SU-DHL-6 (cell line): ENCODE results near the gene DCHS1.

Experiments used
- H2AFZ ChIP-seq: fragments of 200-600 bp; sonication (generic); 2 replicates; pipeline ENCODE4 v1.6.1; 2014; ENCODE audit warnings: low read depth, mild to moderate bottlenecking, moderate library complexity, mixed read lengths, antibody characterized with exemption, low read length; ENCODE audit not compliant: severe bottlenecking
- H3F3A ChIP-seq: fragments of 200-600 bp; shearing (Covaris generic); 2 replicates; pipeline ENCODE4 v1.6.0; 2016; ENCODE audit warnings: antibody characterized with exemption, mild to moderate bottlenecking; ENCODE audit not compliant: insufficient read depth
- H3K27ac ChIP-seq: fragments of 200-600 bp; sonication (generic); 2 replicates; pipeline ENCODE4 v1.5.1; 2016; ENCODE audit warnings: low read depth, mild to moderate bottlenecking, low read length, moderate library complexity, mixed read lengths
- H3K27me3 ChIP-seq: fragments of 200-600 bp; sonication (generic), shearing (Covaris generic); 2 replicates; pipeline ENCODE4 v1.6.0; 2014; ENCODE audit warnings: mild to moderate bottlenecking, low read length
- H3K36me3 ChIP-seq: fragments of 200-600 bp; sonication (generic); 2 replicates; pipeline ENCODE4 v1.6.1; 2014; ENCODE audit warnings: mild to moderate bottlenecking, low read length, mixed read lengths
- H3K4me2 ChIP-seq: fragments of 300-600, 200-600 bp; shearing (Covaris generic), sonication (generic); 2 replicates; pipeline ENCODE4 v1.6.0; 2014; ENCODE audit warnings: low read length, low read depth, mild to moderate bottlenecking; ENCODE audit not compliant: poor library complexity, severe bottlenecking
- H3K4me3 ChIP-seq: fragments of 200-600 bp; sonication (generic); 2 replicates; pipeline ENCODE4 v1.5.1; 2014; ENCODE audit warnings: antibody characterized with exemption, low read length, mild to moderate bottlenecking, mixed read lengths; ENCODE audit not compliant: insufficient read depth, poor library complexity, severe bottlenecking
- H3K79me2 ChIP-seq: fragments of 200-600 bp; sonication (generic); 2 replicates; pipeline ENCODE4 v1.6.1; 2014; ENCODE audit warnings: mild to moderate bottlenecking, low read length, moderate library complexity; ENCODE audit not compliant: insufficient read depth
- H3K9ac ChIP-seq: fragments of 200-600 bp; sonication (generic); 2 replicates; pipeline ENCODE4 v1.7.0; 2014; ENCODE audit warnings: mild to moderate bottlenecking, low read length
- H3K9me2 ChIP-seq: fragments of 200-600 bp; sonication (generic); replicated peaks from 2 replicates; pipeline ENCODE4 v1.6.1; 2014; ENCODE audit warnings: low read length; ENCODE audit not compliant: insufficient read depth
- H3K9me3 ChIP-seq: fragments of 200-600 bp; sonication (generic); 2 replicates; pipeline ENCODE4 v1.6.1; 2014; ENCODE audit warnings: low read length, mixed read lengths; ENCODE audit not compliant: insufficient read depth
- H4K20me1 ChIP-seq: fragments of 200-600 bp; sonication (generic); 2 replicates; pipeline ENCODE4 v1.6.1; 2014; ENCODE audit warnings: low read depth, mild to moderate bottlenecking, antibody characterized with exemption, low read length, moderate library complexity, mixed read lengths
- CTCF ChIP-seq: fragments of 200-600 bp; sonication (generic); IDR thresholded peaks from one replicate; pipeline ENCODE4 v1.5.1; 2017; ENCODE audit warnings: antibody characterized with exemption, mild to moderate bottlenecking, low read length, moderate library complexity; ENCODE audit not compliant: insufficient read depth, poor library complexity, severe bottlenecking
- EZH2phosphoT487 ChIP-seq: fragments of 200-600 bp; sonication (generic), shearing (Covaris generic); conservative IDR thresholded peaks from 2 replicates; pipeline ENCODE4 v1.6.1; 2018; ENCODE audit warnings: mild to moderate bottlenecking, antibody characterized with exemption, low read length, moderate library complexity, mixed read lengths

Gene DCHS1

GRCh38 chr11:6625156-6625831 lies 30.3 kb downstream of the DCHS1 start:
- Histone ChIP-seq H3K9me2 (no peaks in the 10 kb centered on the region), H3K36me3 (no peaks in the 10 kb centered on the region), H3K27ac (no peak overlapping the region), H3K9me3 (no peaks in the 10 kb centered on the region), H3K4me3 (no peak overlapping the region), H4K20me1 (no peaks in the 10 kb centered on the region), H2AFZ (no peak overlapping the region), H3F3A (no peaks in the 10 kb centered on the region), H3K4me2 (no peak overlapping the region), H3K9ac (no peak overlapping the region), H3K27me3 (no peaks in the 10 kb centered on the region), H3K79me2 (no peaks in the 10 kb centered on the region)
- TF ChIP-seq CTCF = no peak

GRCh38 chr11:6623391-6624363 lies 31.9 kb downstream of the DCHS1 start:
- no peak overlapping the region for H3K9ac ChIP-seq

GRCh38 chr11:6622261-6623171 lies 33.1 kb downstream of the DCHS1 start:
- H4K20me1 ChIP-seq = no peaks in the 10 kb centered on the region
- no peaks in the 10 kb centered on the region for H3K9me2 ChIP-seq
- H3K4me3 ChIP-seq = no peak overlapping the region
- no peaks in the 10 kb centered on the region for H3K27me3 ChIP-seq
- no peaks in the 10 kb centered on the region for H3F3A ChIP-seq
- peaks cover 9% of the 10 kb centered on the region; the same call in 1 of the 2 replicates for H3K79me2 ChIP-seq
- H3K4me2 ChIP-seq = no peak overlapping the region
- no peaks in the 10 kb centered on the region for H3K36me3 ChIP-seq
- no peak overlapping the region for H3K27ac ChIP-seq
- no peak overlapping the region for H2AFZ ChIP-seq
- H3K9me3 ChIP-seq = no peaks in the 10 kb centered on the region
- no peak overlapping the region for H3K9ac ChIP-seq
- TF ChIP-seq CTCF (no peak), EZH2phosphoT487 (no peak)

More at GRCh38 chr11:6623391-6624363, 31.9 kb downstream of the DCHS1 start:
- H3F3A ChIP-seq = no peaks in the 10 kb centered on the region
- TF ChIP-seq CTCF = no peak
- TF ChIP-seq EZH2phosphoT487 = no peak
- no peaks in the 10 kb centered on the region for H4K20me1 ChIP-seq
- no peak overlapping the region for H2AFZ ChIP-seq
- peaks cover 3% of the 10 kb centered on the region; the same call in 1 of the 2 replicates for H3K79me2 ChIP-seq
- no peaks in the 10 kb centered on the region for H3K27me3 ChIP-seq
- no peak overlapping the region for H3K27ac ChIP-seq
- no peaks in the 10 kb centered on the region for H3K9me2 ChIP-seq
- no peaks in the 10 kb centered on the region for H3K36me3 ChIP-seq
- H3K9me3 ChIP-seq = no peaks in the 10 kb centered on the region
- no peak overlapping the region for H3K4me3 ChIP-seq
- no peak overlapping the region for H3K4me2 ChIP-seq
